Dermis blood vessel endothelial cell (primary cell): ENCODE data around the gene PADI2. TPM values are rescaled to one million over a fixed set of nuclear protein-coding genes. Genes with fewer than 3 reads are reported as not detected.
A peak's percentile ranks its signal among the peaks of the same experiment; 100 is the strongest.

Source experiments
- DNase-seq: peaks from one replicate; pipeline ENCODE4 v3.0.0; 2010
- total RNA-seq: library from RNA; depleted of rRNA; stranded (reverse); fragments of >200 nt; gene quantifications from 2 replicates; pipeline ENCODE4 v1.2.3, GENCODE V29; 2014

The PADI2 gene
- total RNA-seq, 1 donor from 2014 or later, result 0.17 TPM

DNA sequence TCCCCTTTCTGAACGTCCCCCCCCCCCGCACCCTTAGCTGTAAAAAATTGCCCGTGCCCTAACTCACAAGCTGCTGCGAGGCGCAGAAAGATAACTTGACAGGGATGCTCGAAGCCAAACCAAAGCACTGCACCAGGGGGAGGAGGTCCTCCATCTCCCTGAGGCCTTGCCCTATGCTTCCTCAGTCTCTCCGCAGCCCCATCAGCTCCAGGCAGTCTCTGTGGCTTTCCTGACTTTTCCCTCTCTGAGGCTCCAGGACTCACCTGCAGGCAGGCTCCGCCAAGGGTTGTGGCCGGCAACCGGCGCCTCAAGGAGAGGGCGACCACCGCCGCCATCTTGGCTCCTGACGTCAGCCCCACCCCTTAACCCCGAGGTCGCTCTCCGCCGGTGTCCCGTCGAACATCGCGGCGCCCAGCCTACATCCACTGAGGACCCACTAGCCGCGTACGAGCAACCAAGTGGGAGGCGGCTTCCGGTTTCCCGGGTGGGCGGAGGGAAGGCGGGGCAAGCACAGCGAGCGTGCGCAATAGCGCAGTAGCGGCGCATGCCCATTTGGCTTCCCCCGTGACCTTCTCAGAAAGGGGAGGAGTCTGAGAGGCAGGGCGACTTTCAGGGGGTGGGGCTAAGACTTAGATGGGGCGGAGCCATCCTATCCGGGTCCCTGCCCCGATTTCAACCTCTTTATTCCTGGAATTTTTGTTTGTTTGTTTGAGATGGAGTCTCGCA is 65.4 kb downstream of the PADI2 start, which contains the start of gene SDHB:
Gene SDHB (minus strand): TSS at position 348 of the 726 bp plus-strand sequence. CDS start 13 bp downstream, at position 335.
- peak; percentile 99 for DNase-seq

DNA sequence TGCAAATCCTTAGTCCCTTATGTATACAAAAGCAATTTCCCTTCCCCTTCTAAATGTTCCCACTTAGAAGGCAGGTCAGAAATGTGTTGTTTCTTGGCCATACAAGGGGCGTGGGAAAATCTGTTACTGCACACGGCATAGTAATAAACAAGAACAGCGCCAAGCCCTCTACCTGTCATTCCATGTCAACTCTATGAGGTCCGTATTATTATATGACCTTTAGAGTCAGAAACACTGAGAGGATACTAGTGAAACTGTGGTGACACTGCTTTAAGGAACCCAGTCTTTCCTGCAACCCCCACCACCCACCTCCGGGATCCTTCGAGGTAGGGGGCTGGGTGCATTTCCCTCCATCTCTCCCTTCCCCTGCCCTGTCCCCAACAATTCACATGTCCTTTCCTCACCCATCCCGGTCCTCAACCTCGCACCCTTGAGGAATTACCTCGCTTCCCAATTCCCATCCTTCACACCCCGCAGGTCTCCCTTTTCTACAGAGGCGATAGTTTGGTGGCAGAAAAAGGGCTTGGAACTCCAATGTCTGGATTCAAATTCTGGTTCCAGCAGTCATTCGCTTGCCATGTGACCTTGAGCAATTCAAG is 66.1 kb downstream of the PADI2 start:
- peak; percentile 24 for DNase-seq

- DNase-seq, result no peak
Measured at GRCh38 chr1:17052641-17053040, 66.6 kb downstream of the PADI2 start.

DNA sequence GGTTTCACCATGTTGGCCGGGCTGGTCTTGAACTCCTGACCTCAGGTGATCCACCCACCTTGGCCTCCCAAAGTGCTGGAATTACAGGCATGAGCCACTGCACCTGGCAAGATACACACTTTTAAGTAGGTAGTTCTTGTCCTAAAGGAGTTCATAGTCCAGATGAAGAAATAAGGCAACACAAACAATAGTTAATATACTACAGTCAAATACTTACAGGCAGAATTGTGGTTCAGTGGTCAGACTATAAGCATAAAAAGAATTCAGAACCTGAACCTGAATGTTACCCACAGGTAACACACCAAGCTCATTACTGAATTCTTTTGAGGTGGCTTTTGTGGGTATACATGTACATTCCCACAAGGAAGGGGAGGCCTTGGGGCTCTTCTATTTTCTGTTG is 67.2 kb downstream of the PADI2 start:
- DNase-seq, result no peak

- DNase-seq, result no peak
Measured at GRCh38 chr1:17047924-17048323, 71.3 kb downstream of the PADI2 start.

- no peak for DNase-seq
Measured at GRCh38 chr1:17046334-17046657, 73.0 kb downstream of the PADI2 start.

- peak; percentile 80 for DNase-seq
Measured at GRCh38 chr1:17045634-17046333, 73.5 kb downstream of the PADI2 start.

DNA sequence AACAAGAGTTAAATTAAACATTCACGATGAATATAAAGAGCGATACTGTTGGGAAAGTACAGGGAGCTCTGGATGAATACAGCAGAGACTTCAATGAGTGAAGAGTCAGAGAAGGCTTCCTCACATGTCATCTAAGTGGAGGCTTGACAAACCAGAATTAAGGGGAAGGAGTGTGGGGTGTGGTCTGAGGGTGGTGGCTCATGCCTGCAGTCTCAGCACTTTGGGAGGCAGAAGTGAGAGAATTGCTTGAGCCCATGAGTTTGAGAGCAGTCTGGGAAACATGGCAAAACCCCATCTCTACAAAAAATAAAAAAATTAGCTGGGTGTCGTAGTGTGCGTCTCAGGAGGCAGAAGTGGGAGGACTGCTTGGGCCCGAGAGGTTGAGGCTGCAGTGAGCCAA is 74.1 kb downstream of the PADI2 start:
- DNase-seq, result no peak

DNA sequence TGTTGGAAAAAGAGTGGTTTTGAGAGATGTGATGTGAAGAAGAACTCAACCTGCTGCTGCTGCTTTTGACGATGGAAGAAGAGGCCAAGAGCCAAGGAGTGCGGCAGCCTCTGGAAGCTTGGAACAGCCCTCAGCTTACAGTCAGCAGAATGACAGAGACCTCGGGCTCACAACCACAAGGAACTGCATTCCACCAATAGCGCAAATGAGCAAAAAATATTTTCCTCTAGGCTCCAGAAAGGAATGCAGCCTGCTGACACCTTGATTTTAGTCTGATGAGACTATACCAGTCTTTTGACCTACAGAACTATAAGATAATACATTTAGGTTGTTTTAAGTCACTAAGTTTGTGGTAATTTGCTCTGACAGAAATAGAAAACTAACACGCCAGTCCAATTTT is 75.6 kb downstream of the PADI2 start:
- no peak for DNase-seq

- DNase-seq, result no peak
Measured at GRCh38 chr1:17040135-17040534, 79.1 kb downstream of the PADI2 start.

DNA sequence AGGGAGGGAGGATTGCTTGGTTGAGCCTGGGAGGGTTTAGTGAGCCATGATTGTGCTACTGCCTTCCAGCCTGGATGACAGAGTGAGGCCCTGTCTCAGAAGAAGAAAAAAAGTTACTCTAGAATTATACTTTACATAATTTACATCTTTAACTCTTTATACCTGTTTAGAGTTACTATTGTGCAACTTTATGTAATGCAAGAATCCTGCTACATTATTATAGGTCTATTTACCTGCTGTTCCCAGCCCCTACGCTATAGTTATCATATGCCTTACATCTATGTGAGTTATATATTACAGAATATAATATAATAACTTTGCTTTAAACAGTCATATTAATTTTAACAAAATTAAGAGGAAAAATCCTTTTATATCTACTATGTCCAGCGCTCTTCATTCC is 79.7 kb downstream of the PADI2 start:
- no peak for DNase-seq

- no peak for DNase-seq
Measured at GRCh38 chr1:17033481-17033880, 85.8 kb downstream of the PADI2 start.

GRCh38 chr1:17032741-17033140 is 86.5 kb downstream of the PADI2 start:
- no peak for DNase-seq

- no peak for DNase-seq
Measured at GRCh38 chr1:17031436-17031835, 87.8 kb downstream of the PADI2 start.

DNA sequence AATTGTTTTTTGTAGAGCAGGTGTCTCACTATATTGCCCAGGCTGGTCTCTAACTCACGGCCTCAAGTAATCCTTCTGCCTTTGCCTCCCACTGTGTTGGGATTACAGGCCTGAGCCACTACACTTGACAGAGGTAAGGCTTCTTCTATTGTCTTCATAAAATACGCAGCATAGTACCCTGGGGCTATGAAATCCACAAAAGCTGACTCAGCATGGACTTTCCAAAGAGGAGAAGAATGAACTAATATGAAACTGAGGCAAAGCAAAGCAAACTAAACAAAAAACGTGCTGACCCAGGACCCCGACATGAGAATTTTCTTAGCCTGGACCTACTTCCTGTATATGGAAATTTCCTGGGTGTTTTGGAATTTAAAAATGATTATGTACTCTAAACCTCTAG is 89.0 kb downstream of the PADI2 start:
- no peak for DNase-seq

- no peak for DNase-seq
Measured at GRCh38 chr1:17028662-17029188, 90.5 kb downstream of the PADI2 start.

- no peak for DNase-seq
Measured at GRCh38 chr1:17027900-17028299, 91.4 kb downstream of the PADI2 start.

DNA sequence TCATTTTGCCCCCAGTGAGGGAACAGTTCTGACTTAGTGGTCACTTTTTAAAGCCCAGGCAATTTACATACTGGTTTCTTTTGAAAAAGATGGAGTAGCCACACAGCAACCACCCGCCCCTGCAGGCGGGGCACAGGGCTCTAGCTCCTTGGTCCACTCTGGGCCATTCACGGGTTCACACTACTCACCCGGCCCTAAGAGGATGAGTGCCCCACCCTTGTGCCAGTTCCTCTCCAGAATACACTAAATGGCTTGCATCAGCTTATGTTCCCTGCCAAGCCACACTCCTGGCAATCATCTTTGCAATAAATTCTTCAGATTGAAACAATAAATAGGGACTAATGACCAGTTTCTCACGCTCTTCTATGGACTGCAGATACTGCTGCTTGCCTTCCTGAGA is 91.8 kb downstream of the PADI2 start:
- no peak for DNase-seq

DNA sequence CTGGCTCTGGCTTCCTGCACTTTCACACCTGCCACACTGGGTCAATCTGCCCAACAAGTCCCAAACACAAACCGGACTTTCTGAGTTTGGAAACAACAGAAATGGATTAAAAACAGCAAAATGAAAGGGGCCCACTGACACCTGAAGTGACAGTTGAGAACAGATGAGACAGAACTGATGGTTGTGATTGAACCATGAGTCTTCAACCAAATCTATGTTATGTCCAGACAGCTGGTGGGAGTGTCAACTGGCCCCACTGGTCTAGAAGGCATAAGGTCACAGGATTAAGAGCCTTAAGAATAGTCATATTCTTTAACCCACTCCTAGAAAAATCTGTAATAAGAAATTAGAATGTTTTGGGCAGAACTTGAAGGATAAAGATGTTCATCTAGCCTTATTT is 94.5 kb downstream of the PADI2 start:
- no peak for DNase-seq

DNA sequence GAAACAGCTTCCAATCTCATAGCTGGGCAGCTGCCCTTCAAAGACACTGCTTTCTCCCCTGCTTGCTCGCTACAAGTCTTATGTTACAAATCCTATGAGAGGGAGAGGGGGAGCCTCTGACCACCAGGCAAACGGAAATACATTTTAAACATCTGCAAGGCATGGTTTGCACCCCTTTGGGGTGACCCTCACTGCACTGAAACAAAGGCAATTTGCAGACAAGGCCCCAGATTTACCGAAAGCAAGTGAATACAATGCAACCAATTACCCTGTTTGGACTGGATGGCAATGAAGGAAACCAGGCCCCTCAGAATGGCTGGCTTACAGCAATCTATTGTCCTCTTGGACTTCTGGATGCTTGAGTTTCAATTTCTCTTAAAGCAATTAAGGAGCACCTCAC is 95.7 kb downstream of the PADI2 start:
- DNase-seq, result no peak

GRCh38 chr1:17023102-17023501 is 96.1 kb downstream of the PADI2 start:
- no peak for DNase-seq

DNA sequence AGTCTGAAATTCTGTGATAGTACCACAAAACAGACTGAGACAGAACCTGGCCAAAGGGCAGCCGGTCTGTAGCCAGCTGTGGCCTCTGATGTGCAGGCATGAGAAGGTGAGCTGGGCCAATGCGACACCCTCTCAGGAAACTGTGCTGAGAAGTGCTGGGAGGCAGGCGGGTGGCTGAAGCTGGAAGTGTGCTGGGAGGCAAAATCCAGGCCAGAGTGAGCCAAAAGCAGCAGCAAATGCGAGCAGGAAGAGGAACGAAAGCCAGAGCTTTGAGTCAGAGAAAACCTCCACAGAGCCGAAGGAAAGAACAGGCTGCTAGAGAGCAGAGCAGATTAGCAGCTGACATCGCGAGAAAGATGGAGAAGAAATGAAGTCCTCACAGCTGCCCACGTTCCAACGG is 97.4 kb downstream of the PADI2 start:
- DNase-seq, result no peak

DNA sequence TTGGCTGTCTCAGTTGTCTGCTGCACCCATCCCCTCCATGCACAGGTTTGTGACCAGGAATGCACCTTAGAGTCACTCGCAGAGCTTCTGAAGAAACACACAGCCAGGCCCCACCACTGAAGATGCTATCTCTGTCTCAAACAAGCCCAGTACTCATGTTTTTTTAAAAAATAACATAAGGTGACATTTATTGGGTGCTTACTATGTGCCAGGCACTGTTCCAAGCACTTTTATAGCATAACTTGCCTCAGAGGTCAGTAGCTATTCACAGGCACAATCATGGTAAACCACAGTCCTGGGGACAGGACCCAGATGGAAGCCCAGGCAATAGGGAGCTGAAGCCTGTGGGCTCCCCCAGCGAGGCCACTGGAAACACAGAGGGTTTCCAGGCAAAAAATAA is 98.7 kb downstream of the PADI2 start:
- DNase-seq, result no peak

GRCh38 chr1:17018849-17019248 is 100.4 kb downstream of the PADI2 start:
- DNase-seq, result no peak
